Measurements from ENCODE around the gene ADAMTS4. TPM values are rescaled to one million over a fixed set of nuclear protein-coding genes. Genes with fewer than 3 reads are reported as not detected.

Gene ADAMTS4
- total RNA-seq, 2 donors from 2014 or later, result 0.55 to 3.4 TPM

DNA sequence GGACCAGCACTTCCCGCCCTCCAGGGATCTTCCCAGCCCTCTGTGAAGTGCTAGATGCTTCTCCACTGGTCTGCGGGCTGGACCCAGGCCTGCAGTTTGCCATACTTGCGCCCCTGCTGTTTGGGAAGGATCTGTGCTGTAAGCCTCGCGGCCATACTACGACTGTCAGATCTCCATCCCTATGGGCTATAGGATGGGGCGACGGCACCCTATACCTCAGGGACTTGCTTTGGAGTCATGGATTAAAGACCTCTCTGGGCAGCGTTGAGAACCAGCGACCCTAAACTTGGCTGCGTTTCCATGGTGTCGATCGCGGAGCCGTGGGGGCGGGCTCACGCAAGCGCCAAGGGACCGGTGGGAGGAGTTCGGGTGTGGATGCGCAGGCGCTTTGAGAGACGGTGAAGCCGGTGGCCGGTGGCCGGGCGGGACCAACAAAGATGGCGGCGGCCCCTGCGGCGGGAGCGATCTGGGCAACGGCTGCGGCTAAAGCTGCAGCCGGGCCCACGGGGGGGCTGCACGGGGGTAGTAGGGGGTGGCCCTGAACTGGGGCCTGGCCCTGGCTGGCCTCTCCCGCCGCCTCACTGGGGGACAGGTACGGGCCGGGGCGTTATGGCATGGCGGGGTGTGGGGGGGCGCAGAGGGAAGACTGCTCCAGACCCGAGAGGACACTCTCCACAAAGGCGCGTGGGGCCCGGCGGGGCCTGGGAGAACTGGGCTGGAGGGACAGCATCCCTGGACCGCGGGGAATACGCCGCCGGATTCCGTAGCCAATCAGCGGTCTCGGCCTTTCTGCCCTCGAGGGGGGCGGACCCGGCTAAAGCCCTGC, 39.6 kb downstream of the ADAMTS4 start, which contains the start of gene USP21:
USP21 (plus strand) TSS at position 414 of the 826 bp plus-strand sequence. CDS start 1,141 bp downstream, outside the sequence.
- intact Hi-C loops (cut with DNase I), result no loop called here
- no peaks in the 10 kb centered on the region for H3K27me3 ChIP-seq (replicated peaks; ENCODE audit: insufficient read depth)
- TF ChIP-seq, protein P1, sequence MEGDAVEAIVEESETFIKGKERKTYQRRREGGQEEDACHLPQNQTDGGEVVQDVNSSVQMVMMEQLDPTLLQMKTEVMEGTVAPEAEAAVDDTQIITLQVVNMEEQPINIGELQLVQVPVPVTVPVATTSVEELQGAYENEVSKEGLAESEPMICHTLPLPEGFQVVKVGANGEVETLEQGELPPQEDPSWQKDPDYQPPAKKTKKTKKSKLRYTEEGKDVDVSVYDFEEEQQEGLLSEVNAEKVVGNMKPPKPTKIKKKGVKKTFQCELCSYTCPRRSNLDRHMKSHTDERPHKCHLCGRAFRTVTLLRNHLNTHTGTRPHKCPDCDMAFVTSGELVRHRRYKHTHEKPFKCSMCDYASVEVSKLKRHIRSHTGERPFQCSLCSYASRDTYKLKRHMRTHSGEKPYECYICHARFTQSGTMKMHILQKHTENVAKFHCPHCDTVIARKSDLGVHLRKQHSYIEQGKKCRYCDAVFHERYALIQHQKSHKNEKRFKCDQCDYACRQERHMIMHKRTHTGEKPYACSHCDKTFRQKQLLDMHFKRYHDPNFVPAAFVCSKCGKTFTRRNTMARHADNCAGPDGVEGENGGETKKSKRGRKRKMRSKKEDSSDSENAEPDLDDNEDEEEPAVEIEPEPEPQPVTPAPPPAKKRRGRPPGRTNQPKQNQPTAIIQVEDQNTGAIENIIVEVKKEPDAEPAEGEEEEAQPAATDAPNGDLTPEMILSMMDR (IDR thresholded peaks at IDR 0.05), result peak in 2 of 4 experiments; percentile 33 to 35
- TF ChIP-seq POLR2AphosphoS5 (IDR thresholded peaks at IDR 0.05) (peak; percentile 95), POLR2A (IDR thresholded peaks at IDR 0.05) (peak; percentile 63)
- no peaks in the 10 kb centered on the region for H3K4me1 ChIP-seq (replicated peaks)
- under 1% methylated on average over 56 of the region's 60 CpGs for WGBS
- no peaks in the 10 kb centered on the region for H3K36me3 ChIP-seq
- no peaks in the 10 kb centered on the region for H3K9me3 ChIP-seq
- peak; percentile 91 for DNase-seq (ENCODE audit: low spot score)
- peak within 1 kb of the TSS; percentile 71 to 100 for H3K4me3 ChIP-seq
- H3K27ac ChIP-seq, result peak within 1 kb of the TSS; percentile 87 to 90

DNA sequence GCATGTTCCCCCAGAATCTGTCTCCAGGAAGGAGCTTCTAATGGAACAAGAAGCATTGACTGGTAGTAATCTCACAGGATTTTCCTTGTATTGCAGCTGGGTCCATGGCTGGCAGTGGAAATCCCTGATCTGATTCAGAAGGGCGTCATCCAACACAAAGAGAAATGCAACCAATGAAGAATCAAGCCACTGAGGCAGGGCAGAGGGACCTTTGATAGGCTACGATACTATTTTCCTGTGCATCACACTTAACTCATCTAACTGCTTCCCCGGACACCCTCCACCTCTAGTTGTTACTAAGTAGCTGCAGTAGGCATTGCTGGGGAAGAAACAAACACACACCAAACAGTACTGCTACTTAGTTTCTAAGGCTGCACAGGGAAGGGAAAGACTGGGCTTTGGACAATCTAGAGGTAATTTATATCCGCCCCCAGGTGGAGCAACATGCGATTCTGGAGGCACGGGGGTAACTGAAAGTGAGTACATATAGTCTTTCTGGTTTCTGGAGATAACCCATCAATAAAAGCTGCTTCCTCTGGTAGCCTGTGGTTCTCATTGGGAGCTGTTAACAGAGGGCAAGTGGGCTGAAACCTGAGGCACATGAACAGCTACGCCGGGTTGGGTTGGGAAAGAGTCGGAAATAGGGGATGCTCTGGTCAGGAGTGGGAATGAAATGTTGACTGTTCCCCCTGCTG, 40.4 kb downstream of the ADAMTS4 start:
- Histone ChIP-seq H3K27me3 (replicated peaks; ENCODE audit: insufficient read depth) (no peaks in the 10 kb centered on the region), H3K4me1 (replicated peaks) (no peaks in the 10 kb centered on the region), H3K4me3 (peak overlapping the region in 1 of 2 donors; percentile 100), H3K9me3 (no peaks in the 10 kb centered on the region), H3K27ac (peak overlapping the region; percentile 87 to 90), H3K36me3 (no peaks in the 10 kb centered on the region)
- no peak for TF ChIP-seq POLR2AphosphoS5 (IDR thresholded peaks at IDR 0.05)
- no peak for TF ChIP-seq POLR2A (IDR thresholded peaks at IDR 0.05)
- TF ChIP-seq, protein P1 (IDR thresholded peaks at IDR 0.05), result no peak
- WGBS, result 74% methylated on average over 9 of the region's 9 CpGs
- DNase-seq (ENCODE audit: low spot score), result no peak
- intact Hi-C loops (cut with DNase I), result no loop called here

DNA sequence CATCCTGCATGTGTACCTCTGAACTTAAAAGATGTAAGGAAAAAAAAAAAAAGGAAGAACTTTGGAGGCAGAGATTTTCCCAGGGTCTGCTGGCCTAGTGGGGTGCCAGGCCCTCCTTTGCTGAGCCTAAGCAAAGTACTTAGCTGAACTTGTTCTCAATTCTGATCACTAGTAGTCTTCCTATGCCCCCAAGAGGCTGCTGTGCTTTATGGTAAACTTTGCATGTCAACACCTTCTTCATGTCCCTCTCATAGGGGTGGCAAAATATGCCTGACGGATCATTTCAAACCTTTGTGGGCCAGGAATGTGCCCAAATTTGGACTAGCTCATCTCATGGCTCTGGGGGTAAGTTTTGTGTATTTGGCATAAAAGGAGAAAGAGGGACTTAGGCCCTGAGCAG, 41.0 kb downstream of the ADAMTS4 start:
- intact Hi-C loops (cut with DNase I), result no loop called here
- H3K4me3 ChIP-seq, result no peak overlapping the region
- DNase-seq (ENCODE audit: low spot score), result no peak
- H3K27me3 ChIP-seq (replicated peaks; ENCODE audit: insufficient read depth), result no peaks in the 10 kb centered on the region
- no peak overlapping the region for H3K27ac ChIP-seq
- no peaks in the 10 kb centered on the region for H3K36me3 ChIP-seq
- 90% methylated on average over 1 of the region's 1 CpG for WGBS
- TF ChIP-seq POLR2A (IDR thresholded peaks at IDR 0.05) (no peak), POLR2AphosphoS5 (IDR thresholded peaks at IDR 0.05) (no peak)
- TF ChIP-seq, protein P1 (IDR thresholded peaks at IDR 0.05), result no peak
- H3K4me1 ChIP-seq (replicated peaks), result no peaks in the 10 kb centered on the region
- no peaks in the 10 kb centered on the region for H3K9me3 ChIP-seq

DNA sequence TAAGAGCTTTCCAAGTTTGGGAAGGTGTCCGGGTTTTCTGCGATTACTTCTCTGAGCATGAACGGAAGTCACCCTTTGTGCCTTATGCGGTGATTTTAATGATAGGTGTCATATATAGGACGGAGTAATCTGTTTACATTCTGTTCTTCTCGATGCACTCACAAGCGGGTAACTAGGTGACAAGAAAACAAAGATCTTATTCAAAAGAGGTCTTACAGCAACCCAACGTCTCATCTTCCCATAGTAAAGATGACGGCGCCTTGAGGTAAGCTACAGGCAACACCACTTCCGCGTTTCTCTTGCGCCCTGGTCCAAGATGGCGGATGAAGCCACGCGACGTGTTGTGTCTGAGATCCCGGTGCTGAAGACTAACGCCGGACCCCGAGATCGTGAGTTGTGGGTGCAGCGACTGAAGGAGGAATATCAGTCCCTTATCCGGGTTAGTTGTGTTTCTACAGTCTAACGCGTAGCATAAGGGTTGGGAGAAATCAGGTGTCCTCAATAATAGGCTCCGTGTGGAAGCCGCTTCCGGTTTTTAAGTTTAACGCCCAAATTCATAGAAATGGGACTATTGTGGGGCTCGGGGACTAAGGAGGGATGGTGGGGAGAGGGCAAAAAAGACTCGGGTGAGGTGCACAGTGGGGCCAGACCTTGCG, 45.0 kb downstream of the ADAMTS4 start, which contains the start of gene UFC1:
UFC1 (plus strand) TSS at position 297 of the 656 bp plus-strand sequence; CDS start at position 317, 20 bp downstream.
- no peaks in the 10 kb centered on the region for H3K9me3 ChIP-seq
- H3K4me1 ChIP-seq (replicated peaks), result no peaks in the 10 kb centered on the region
- intact Hi-C loops (cut with DNase I), result loop anchor here (2.0 kb wide), 1 partner anchor 21 kb away; the partner anchor contains the start of gene DEDD
- TF ChIP-seq POLR2A (IDR thresholded peaks at IDR 0.05) (peak; percentile 22), POLR2AphosphoS5 (IDR thresholded peaks at IDR 0.05) (peak; percentile 78)
- TF ChIP-seq, protein P1 (IDR thresholded peaks at IDR 0.05), result peak in 1 of 4 experiments; percentile 7
- no peaks in the 10 kb centered on the region for H3K36me3 ChIP-seq
- DNase-seq (ENCODE audit: low spot score), result peak; percentile 82
- peak within 1 kb of the TSS; percentile 89 to 96 for H3K27ac ChIP-seq
- peak within 1 kb of the TSS; percentile 63 for H3K4me3 ChIP-seq
- under 1% methylated on average over 33 of the region's 33 CpGs for WGBS
- H3K27me3 ChIP-seq (replicated peaks; ENCODE audit: insufficient read depth), result no peaks in the 10 kb centered on the region
